GM18861 (cell line): Measurements from ENCODE around the gene ACTL9.
"Not testable (repeated sequence)": the region's sequence is repeated elsewhere in the genome, so short reads cannot be mapped to it uniquely, and the experiment has no call there.

ENCODE experiments used
- ATAC-seq: cut with Tn5 transposase; IDR thresholded peaks from one replicate; pipeline ENCODE4 v1.9.1; 2021; ENCODE audit not compliant: unreplicated experiment

The ACTL9 gene

GRCh38 chr19:8698433-8699063 lies at the start of gene ACTL9:
Gene ACTL9 (minus strand): TSS chr19:8698795. CDS start chr19:8698701, 94 bp downstream.
- no peak for ATAC-seq

DNA sequence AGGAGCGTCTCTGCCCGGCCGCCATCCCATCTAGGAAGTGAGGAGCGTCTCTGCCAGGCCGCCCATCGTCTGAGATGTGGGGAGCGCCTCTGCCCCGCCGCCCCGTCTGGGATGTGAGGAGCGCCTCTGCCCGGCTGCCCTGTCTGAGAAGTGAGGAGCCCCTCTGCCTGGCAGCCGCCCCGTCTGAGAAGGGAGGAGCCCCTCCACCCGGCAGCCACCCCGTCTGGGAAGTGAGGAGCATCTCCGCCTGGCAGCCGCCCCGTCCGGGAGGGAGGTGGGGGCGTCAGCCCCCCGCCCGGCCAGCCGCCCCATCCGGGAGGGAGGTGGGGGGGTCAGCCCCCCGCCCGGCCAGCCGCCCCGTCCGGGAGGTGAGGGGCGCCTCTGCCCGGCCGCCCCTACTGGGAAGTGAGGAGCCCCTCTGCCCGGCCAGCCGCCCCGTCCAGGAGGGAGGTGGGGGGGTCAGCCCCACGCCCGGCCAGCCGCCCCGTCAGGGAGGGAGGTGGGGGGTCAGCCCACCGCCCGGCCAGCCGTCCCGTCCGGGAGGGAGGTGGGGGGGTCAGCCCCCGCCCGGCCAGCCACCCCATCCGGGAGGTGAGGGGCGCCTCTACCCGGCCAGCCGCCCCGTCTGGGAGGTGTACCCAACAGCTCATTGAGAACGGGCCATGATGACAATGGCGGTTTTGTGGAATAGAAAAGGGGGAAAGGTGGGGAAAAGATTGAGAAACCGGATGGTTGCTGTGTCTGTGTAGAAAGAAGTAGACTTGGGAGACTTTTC lies 40.9 kb upstream of the ACTL9 start:
- ATAC-seq: not testable (repeated sequence)

DNA sequence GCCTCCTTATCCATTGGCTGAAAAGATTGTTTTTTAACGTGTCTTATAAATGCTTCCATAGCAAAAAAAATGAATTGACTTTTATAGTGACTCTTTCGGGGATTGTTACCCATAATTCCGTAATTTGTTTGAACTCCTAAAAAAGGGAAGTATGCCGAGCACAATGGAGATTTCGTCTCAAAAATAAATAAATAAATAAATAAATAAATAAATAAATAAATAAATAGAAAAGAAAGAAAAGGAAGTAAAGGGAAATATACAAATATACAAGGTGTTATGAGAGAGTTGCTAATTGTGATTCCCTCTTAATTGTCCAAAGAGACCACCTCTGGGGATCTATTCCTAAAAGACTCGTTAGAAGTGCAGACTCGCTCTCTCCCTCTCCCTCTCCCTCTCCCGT lies 39.8 kb upstream of the ACTL9 start:
- no peak for ATAC-seq

DNA sequence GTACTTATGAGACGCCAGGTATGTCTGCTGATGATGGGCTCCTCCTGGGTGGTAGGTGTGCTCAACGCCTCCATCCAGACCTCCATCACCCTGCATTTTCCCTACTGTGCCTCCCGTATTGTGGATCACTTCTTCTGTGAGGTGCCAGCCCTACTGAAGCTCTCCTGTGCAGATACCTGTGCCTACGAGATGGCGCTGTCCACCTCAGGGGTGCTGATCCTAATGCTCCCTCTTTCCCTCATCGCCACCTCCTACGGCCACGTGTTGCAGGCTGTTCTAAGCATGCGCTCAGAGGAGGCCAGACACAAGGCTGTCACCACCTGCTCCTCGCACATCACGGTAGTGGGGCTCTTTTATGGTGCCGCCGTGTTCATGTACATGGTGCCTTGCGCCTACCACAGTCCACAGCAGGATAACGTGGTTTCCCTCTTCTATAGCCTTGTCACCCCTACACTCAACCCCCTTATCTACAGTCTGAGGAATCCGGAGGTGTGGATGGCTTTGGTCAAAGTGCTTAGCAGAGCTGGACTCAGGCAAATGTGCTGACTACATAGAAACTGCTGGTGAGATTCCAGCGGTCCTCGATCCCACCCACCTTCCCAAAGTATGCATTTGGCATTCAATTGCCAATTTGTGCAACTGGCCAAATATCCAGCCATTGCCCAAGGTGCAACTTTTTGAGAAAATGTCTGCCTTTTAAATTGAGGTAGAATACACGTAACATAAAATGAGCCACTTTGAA lies 33.0 kb upstream of the ACTL9 start:
- ATAC-seq: no peak

DNA sequence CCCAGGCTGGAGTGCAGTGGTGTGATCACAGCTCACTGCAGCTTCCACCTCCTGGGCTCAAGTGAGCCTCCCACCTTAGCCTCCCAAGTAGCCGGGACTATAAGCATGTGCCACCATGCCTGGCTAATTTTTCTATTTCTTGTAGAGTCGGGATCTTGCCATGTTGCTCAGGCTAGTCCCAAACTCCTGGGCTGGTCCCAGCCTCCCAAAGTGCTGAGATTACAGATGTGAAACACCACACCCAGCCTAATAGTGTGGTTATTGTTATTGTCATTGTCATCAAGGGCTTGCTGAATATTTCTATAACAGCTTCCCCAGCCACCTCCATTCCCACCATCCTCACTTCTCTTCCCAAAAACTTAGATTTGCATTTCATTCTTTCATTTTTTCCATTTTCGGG lies 25.7 kb upstream of the ACTL9 start:
- ATAC-seq: no peak

- ATAC-seq: no peak
Observed at GRCh38 chr19:8722032-8722431, 23.4 kb upstream of the ACTL9 start.

DNA sequence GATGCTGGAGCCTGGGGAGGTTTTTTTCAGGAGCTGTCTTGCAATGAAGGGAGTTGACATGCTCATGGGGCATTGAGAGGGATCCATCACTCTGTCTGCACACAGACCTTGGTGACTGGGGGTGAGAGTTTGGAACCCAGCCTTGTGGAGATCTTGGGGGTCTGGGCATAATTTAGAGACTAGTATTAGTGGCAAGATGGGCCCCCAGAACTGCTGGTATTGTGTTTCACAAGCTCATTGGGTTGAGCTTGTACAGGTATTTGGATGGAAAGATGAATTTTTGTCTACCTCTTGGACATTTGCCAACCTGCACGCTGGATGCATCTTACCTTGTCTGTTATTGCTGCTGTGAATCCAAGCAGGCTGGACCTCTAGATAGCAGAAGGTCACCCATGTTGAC lies 22.7 kb upstream of the ACTL9 start, which contains the start of gene OR2Z1:
Gene OR2Z1 (plus strand): TSS at position 301 of the 400 bp plus-strand sequence. CDS start 9,395 bp downstream, outside the sequence.
- ATAC-seq: no peak

DNA sequence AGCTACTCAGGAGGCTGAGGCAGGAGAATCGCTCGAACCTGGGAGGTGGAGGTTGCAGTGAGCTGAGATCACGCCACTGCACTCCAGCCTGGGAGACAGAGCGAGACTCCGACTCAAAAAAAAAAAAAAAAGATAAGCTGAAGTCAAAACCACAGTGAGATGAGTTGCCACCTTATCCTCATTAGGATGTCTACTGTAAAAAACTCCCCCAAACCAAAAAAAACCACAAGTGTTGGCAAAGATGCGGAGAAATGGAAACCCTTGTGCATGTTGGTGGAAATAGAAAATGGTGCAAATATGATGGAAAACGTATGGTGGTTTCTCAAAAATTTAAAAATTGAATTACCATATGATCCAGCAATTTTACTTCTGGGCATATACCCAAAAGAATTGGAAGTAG lies 11.7 kb upstream of the ACTL9 start:
- not testable (repeated sequence) for ATAC-seq

- ATAC-seq: no peak
Observed at GRCh38 chr19:8705742-8706141, 7.1 kb upstream of the ACTL9 start.

DNA sequence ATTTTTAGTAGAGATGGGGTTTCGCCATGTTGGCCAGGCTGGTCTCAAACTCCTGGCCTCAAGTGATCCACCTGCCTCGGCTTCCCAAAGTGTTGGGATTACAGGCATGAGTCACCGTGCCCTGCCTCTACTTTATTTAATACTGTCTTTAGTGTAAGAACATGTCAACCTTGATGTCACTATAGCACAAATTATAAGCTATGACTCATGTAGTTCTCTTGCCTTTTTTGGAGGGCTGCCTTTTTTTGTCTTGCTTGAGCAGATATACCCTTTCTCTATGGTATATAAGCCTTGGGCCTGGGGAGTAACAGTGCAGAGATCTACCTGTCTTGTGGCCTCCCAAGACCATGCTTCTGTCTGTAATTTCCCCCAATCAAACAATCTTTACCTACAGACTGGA lies 6.7 kb upstream of the ACTL9 start:
- not testable (repeated sequence) for ATAC-seq

- no peak for ATAC-seq
Observed at GRCh38 chr19:8703223-8703622, 4.6 kb upstream of the ACTL9 start.

DNA sequence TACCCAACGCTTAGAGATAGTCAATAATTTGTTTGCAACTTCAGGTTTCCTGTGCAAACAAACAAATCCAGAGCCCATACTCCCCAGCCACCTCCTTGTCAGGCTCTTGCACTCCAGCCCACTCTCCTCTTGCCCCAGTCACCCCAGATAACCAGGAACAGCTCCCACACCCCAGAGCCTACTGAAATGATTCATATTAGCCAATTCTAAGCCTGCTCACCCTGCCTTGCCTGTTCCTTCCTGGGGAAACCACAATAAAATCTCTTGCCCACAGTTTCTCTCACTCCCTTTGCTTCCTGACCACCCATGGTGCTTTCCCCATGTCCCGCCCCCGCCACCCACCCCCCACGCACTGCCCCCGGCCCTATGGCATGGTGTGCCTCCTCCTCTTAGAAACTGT lies 3.8 kb upstream of the ACTL9 start:
- ATAC-seq: no peak

GRCh38 chr19:8700956-8701355 lies 2.4 kb upstream of the ACTL9 start:
- ATAC-seq: no peak

- no peak for ATAC-seq
Observed at GRCh38 chr19:8699908-8700307, 1.3 kb upstream of the ACTL9 start.

DNA sequence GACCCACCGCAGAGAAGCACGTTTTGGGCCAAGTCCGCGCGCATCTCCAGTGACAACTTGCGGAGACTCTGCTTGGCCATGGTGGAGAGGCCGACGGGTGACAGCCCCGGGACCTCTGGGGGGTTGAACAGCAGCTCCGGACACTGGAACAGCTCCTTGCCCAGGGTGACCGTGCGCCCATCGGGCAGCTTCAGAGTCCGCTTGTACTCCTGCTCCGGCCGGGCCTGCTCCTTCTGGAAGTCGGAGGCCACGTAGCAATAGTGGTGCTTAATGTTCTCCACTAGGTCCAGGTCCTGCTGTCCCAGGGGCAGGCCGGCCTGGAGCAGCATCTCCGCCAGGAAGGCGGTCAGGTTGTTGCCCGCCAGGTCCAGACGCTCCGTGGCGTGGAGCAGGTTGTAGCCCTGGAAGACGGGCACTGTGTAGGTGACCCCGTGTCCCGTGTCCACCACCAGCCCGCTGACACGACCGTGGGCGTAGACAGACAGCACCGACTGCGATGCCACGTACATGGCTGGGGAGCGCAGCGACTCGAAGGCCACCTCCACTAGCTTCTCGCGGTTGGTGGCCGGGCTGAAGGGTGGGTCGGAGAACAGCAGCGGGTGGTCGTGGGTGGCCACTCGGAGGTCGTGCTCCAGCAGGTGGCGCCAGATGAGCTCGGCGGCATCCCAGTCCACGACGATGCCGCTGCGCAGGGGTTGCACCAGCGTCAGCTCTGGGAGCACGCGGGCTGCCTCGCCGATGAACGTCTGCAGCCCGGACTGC lies 743 bp downstream of the ACTL9 start:
- no peak for ATAC-seq

DNA sequence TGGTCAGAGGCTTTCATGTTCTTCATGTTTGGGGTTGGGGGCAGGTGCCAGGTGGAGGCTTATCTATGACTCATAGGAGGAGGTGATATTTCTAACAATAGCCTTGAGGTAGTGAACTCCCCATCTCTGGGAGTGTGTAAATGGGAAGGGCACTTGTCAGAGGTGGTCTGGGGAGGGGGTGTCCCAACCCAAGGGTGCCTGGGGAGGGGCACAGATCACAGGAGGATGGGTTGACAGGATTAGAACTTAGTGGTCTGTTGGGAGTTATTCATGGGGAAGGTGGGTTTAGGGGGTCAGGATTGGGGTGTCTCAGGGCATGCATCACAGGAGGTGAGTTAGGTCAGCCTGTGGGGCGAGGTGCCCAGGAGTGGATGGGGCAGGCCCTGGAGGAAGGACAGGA lies 1.6 kb downstream of the ACTL9 start:
- no peak for ATAC-seq

GRCh38 chr19:8695911-8696310 lies 2.7 kb downstream of the ACTL9 start:
- no peak for ATAC-seq

- ATAC-seq: no peak
Observed at GRCh38 chr19:8695501-8695900, 3.1 kb downstream of the ACTL9 start.

DNA sequence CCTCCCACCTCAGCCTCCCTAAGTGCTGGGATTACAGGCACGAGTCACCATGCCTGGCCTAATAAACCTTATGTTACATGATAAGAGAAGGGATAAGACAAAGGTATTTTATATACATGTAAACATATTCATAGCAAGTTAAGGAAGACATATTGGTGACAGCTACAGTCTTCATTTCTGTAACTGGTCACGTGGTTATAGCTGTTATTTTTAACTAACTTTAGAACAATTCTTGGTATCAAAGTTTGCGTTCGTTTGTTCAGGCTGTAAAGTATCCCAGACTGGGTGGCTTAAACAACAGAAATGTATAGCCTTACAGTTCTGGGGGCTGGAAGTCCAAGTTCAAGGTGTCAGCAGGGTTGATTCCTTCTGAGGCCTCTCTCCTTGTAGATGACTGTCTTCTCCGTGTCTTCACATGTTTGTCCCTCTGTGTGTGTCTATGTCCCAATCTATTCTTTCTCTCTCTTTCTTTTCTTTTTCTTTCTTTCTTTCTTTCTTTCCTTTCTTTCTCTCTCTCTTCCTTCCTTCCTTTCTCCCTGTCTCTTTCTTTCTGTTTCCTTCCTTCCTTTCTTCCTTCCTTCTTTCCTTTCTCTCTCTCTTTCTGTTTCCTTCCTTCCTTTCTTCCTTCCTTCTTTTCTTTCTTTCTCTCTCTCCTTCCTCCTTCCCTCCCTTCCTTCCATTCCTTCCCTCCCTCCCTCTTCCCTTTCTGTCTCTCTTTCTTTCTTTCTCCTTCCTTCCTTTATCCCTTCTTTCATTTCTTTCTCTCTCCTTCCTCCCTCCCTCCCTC lies 7.6 kb downstream of the ACTL9 start:
- no peak for ATAC-seq

- no peak for ATAC-seq
Observed at GRCh38 chr19:8688930-8689329, 9.7 kb downstream of the ACTL9 start.
